IMR-90 (cell line): ENCODE measurements around the gene CTSS. TPM values are rescaled to one million over a fixed set of nuclear protein-coding genes. Genes with fewer than 3 reads are reported as not detected.

ENCODE experiments used
- ATAC-seq: fragments of 200-7000 bp; cut with Tn5 transposase; 2 replicates; pipeline ENCODE4 v1.9.1; 2020; ENCODE audit warnings: low read depth, mild to moderate bottlenecking, moderate library complexity
- BruUV-seq: library from RNA; stranded (reverse); fragments of 400-500 nt; replicated peaks from 2 replicates; lab custom pipeline; 2021; lab: Mats Ljungman, UMichigan
- CTCF ChIA-PET: fragments of 300-600 bp; formaldehyde crosslinking; extraction: SDS; loops from one replicate; lab custom pipeline; 2021; ENCODE audit warnings: antibody characterized with exemption; lab: Yijun Ruan, JAX
- POLR2A ChIA-PET: fragments of 300-600 bp; sonication (Branson Sonifier 250); formaldehyde crosslinking; loops from one replicate; lab custom pipeline; 2022; ENCODE audit warnings: antibody characterized with exemption; ENCODE audit not compliant: unreplicated experiment; lab: Charles Lee
- DNase-seq: peaks from one replicate; pipeline ENCODE4 v3.0.0; 2013
- H2AFZ ChIP-seq: replicated peaks from 2 replicates; pipeline ENCODE3; 2013; ENCODE audit warnings: low read length, mild to moderate bottlenecking; ENCODE audit not compliant: poor library complexity
- H2AK5ac ChIP-seq: 2 replicates; pipeline ENCODE4 v1.6.1; 2013; ENCODE audit warnings: low read depth, low read length, inconsistent platforms
- H2AK9ac ChIP-seq: replicated peaks from 2 replicates; pipeline ENCODE3; 2013; ENCODE audit warnings: mild to moderate bottlenecking, low read depth, low read length, moderate library complexity; ENCODE audit not compliant: poor library complexity
- H2BK120ac ChIP-seq: 2 replicates; pipeline ENCODE4 v1.6.1; 2013; ENCODE audit warnings: low read depth, low read length, inconsistent platforms
- H2BK15ac ChIP-seq: 3 replicates; pipeline ENCODE4 v1.6.1; 2013; ENCODE audit warnings: low read depth, low read length, inconsistent platforms
- H2BK20ac ChIP-seq: 2 replicates; pipeline ENCODE4 v1.6.1; 2013; ENCODE audit warnings: low read depth, mild to moderate bottlenecking, inconsistent platforms, low read length, moderate library complexity
- H2BK5ac ChIP-seq: 2 replicates; pipeline ENCODE4 v1.6.1; 2013; ENCODE audit warnings: mild to moderate bottlenecking, low read depth, low read length, inconsistent platforms; ENCODE audit not compliant: poor library complexity, severe bottlenecking
- H3K14ac ChIP-seq: replicated peaks from 2 replicates; pipeline ENCODE4 v1.6.1; 2013; ENCODE audit warnings: low read depth, low read length, inconsistent platforms
- H3K18ac ChIP-seq: 2 replicates; pipeline ENCODE4 v1.6.1; 2013; ENCODE audit warnings: low read depth, low read length, control low read depth
- H3K23ac ChIP-seq: 2 replicates; pipeline ENCODE4 v1.6.1; 2013; ENCODE audit warnings: low read depth, low read length, inconsistent platforms
- H3K27ac ChIP-seq: 2 replicates; pipeline ENCODE4 v1.5.1; 2013; ENCODE audit warnings: mild to moderate bottlenecking, control low read depth, low read length; ENCODE audit not compliant: insufficient read depth
- H3K27me3 ChIP-seq: 2 replicates; pipeline ENCODE4 v1.6.1; 2013; ENCODE audit warnings: low read length; ENCODE audit not compliant: control insufficient read depth, insufficient read depth
- H3K36me3 ChIP-seq: 2 replicates; pipeline ENCODE4 v1.6.1; 2013; ENCODE audit warnings: low read length, mixed read lengths; ENCODE audit not compliant: control insufficient read depth, insufficient read depth
- H3K4ac ChIP-seq: 2 replicates; pipeline ENCODE4 v1.6.1; 2013; ENCODE audit warnings: low read depth, low read length, inconsistent platforms
- H3K4me1 ChIP-seq: 2 replicates; pipeline ENCODE4 v1.6.1; 2013; ENCODE audit warnings: low read length, mixed read lengths; ENCODE audit not compliant: control insufficient read depth, insufficient read depth
- H3K4me2 ChIP-seq: 2 replicates; pipeline ENCODE4 v1.6.1; 2013; ENCODE audit warnings: low read depth, mild to moderate bottlenecking, control low read depth, low read length, moderate library complexity
- H3K4me3 ChIP-seq: 2 replicates; pipeline ENCODE4 v1.5.1; 2013; ENCODE audit warnings: low read depth, mild to moderate bottlenecking, control low read depth, low read length, moderate library complexity; ENCODE audit not compliant: insufficient read depth
- H3K56ac ChIP-seq: 2 replicates; pipeline ENCODE4 v1.6.1; 2013; ENCODE audit warnings: low read length, inconsistent platforms; ENCODE audit not compliant: insufficient read depth; ENCODE audit errors: extremely low read depth
- H3K79me1 ChIP-seq, 2 experiments: 2 replicates each; pipeline ENCODE4 v1.6.1; 2013; ENCODE audit warnings: low read length in 2 of 2, inconsistent platforms in 1 of 2, low read depth in 1 of 2
- H3K9ac ChIP-seq: 2 replicates; pipeline ENCODE4 v1.6.1; 2013; ENCODE audit warnings: low read depth, low read length, control low read depth
- H3K9me1 ChIP-seq: 2 replicates; pipeline ENCODE4 v1.6.1; 2013; ENCODE audit warnings: low read length, inconsistent platforms; ENCODE audit not compliant: insufficient read depth
- H3K9me3 ChIP-seq: 2 replicates; pipeline ENCODE4 v1.6.1; 2013; ENCODE audit warnings: low read length; ENCODE audit not compliant: control insufficient read depth, insufficient read depth
- H4K20me1 ChIP-seq: 2 replicates; pipeline ENCODE4 v1.6.1; 2013; ENCODE audit warnings: low read length, inconsistent platforms; ENCODE audit not compliant: insufficient read depth
- H4K5ac ChIP-seq: 2 replicates; pipeline ENCODE4 v1.6.1; 2013; ENCODE audit warnings: mild to moderate bottlenecking, low read depth, low read length, control low read depth
- H4K8ac ChIP-seq, 2 experiments: 2 replicates each; pipeline ENCODE4 v1.6.1; 2013; ENCODE audit warnings: low read depth in 2 of 2, low read length in 2 of 2, control low read depth in 1 of 2, inconsistent platforms in 1 of 2
- H4K91ac ChIP-seq: 2 replicates; pipeline ENCODE4 v1.6.1; 2013; ENCODE audit warnings: low read depth, low read length, inconsistent platforms; ENCODE audit not compliant: insufficient read depth
- CEBPB ChIP-seq: IDR thresholded peaks from 2 replicates; pipeline ENCODE4 v1.6.1; 2012; ENCODE audit warnings: low read depth, low read length, improper control_type of control experiment
- CHD1 ChIP-seq: IDR thresholded peaks from 2 replicates; pipeline ENCODE4 v1.6.1; 2012; ENCODE audit warnings: low read depth, low read length, improper control_type of control experiment
- CTCF ChIP-seq: conservative IDR thresholded peaks from 2 replicates; pipeline ENCODE4 v1.5.1; 2012; ENCODE audit warnings: mild to moderate bottlenecking, low read depth, low read length, improper control_type of control experiment
- FOS ChIP-seq: fragments of 150-350 bp; IDR thresholded peaks from 2 replicates; pipeline ENCODE4 v1.6.1; 2016; ENCODE audit warnings: low read depth, low read length
- MAFK ChIP-seq: IDR thresholded peaks from 2 replicates; pipeline ENCODE4 v1.6.1; 2012; ENCODE audit warnings: low read depth, low read length, improper control_type of control experiment
- MAZ ChIP-seq: IDR thresholded peaks from 2 replicates; pipeline ENCODE4 v1.6.1; 2012; ENCODE audit warnings: low read depth, mild to moderate bottlenecking, low read length, improper control_type of control experiment, moderate library complexity, borderline replicate concordance
- POLR2A ChIP-seq: IDR thresholded peaks from 2 replicates; pipeline ENCODE4 v1.6.1; 2012; ENCODE audit warnings: mild to moderate bottlenecking, low read depth, low read length
- RAD21 ChIP-seq: IDR thresholded peaks from 2 replicates; pipeline ENCODE4 v1.6.1; 2012; ENCODE audit warnings: low read length, improper control_type of control experiment
- RCOR1 ChIP-seq: IDR thresholded peaks from 2 replicates; pipeline ENCODE4 v1.6.1; 2012; ENCODE audit warnings: mild to moderate bottlenecking, low read length, improper control_type of control experiment; ENCODE audit not compliant: insufficient replicate concordance
- RFX5 ChIP-seq: IDR thresholded peaks from 2 replicates; pipeline ENCODE4 v1.8.0; 2012; ENCODE audit warnings: low read depth, mild to moderate bottlenecking, low read length, moderate library complexity
- USF2 ChIP-seq: fragments of 150-350 bp; IDR thresholded peaks from 2 replicates; pipeline ENCODE4 v1.6.1; 2017; ENCODE audit warnings: mild to moderate bottlenecking, antibody characterized with exemption, low read length, low read depth
- WGBS, 2 experiments: methylation state at CpG; one replicate each; pipeline versions ENCODE4 v1.1.5 to v1.1.7; 2013; ENCODE audit warnings: missing lambda C conversion rate in 2 of 2; ENCODE audit not compliant: insufficient read length in 1 of 2; ENCODE audit errors: extremely low coverage in 2 of 2; 5-methylcytosine and 5-hydroxymethylcytosine counted together
- dilution Hi-C: fragments of 300-500 bp; cut with HindIII; formaldehyde crosslinking; loops from one replicate; pipeline ENCODE4 v1.14.3; 2018; ENCODE audit warnings: low sequenced_read_pairs; ENCODE audit not compliant: unreplicated experiment
- in situ Hi-C: fragments of 300-500 bp; cut with MboI; formaldehyde crosslinking; loops from 3 replicates; pipeline ENCODE4 v1.14.3; 2019; ENCODE audit warnings: low sequenced_read_pairs, inconsistent platforms, mixed read lengths
- intact Hi-C: fragments of 100-400 bp; cut with micrococcal nuclease; formaldehyde crosslinking; loops from 2 replicates; pipeline ENCODE4 v1.10.0; 2022
- polyA plus RNA-seq, 3 experiments: library from polyadenylated mRNA; depleted of rRNA; stranded (reverse); fragments of >200 nt; gene quantifications; 2 replicates each; pipeline ENCODE4 v1.2.3, GENCODE V29; 2012; ENCODE audit warnings: low replicate concordance in 1 of 3
- total RNA-seq: library from RNA; depleted of rRNA; stranded (reverse); fragments of >200 nt; gene quantifications from 2 replicates; pipeline ENCODE4 v1.2.3, GENCODE V29; 2012

CTSS gene
- total and polyA plus RNA-seq, 2 of the 4 experiments (the other 2 are of a cell fraction), result 0.18 to 0.48 TPM

- Histone ChIP-seq H3K9ac (no peak overlapping the region), H2BK20ac (no peak overlapping the region), H2AK9ac (no peak overlapping the region), H3K79me1 (no peaks in the 10 kb centered on the region), H3K27ac (no peak overlapping the region), H3K4ac (no peak overlapping the region), H3K56ac (no peak overlapping the region), H4K91ac (no peak overlapping the region), H2BK5ac (no peak overlapping the region), H3K36me3 (no peaks in the 10 kb centered on the region), H2AK5ac (no peak overlapping the region), H3K4me2 (no peak overlapping the region), H4K5ac (no peak overlapping the region), H2BK120ac (no peak overlapping the region), H3K4me1 (no peaks in the 10 kb centered on the region), H4K20me1 (no peaks in the 10 kb centered on the region), H2AFZ (no peak overlapping the region), H3K9me3 (no peaks in the 10 kb centered on the region), H3K14ac (no peak overlapping the region), H3K23ac (no peak overlapping the region), H3K4me3 (no peak overlapping the region), H2BK15ac (no peak overlapping the region), H3K27me3 (no peaks in the 10 kb centered on the region), H4K8ac (no peak overlapping the region), H3K18ac (no peak overlapping the region), H3K9me1 (no peaks in the 10 kb centered on the region)
- ChIA-PET CTCF (no interaction called here), POLR2A (no interaction called here)
- dilution Hi-C loops (no loop called here), intact Hi-C loops (no loop called here), in situ Hi-C loops (no loop called here)
- DNase-seq, result no peak
- TF ChIP-seq CEBPB (no peak), POLR2A (no peak), FOS (no peak), RAD21 (no peak), MAZ (no peak), CHD1 (no peak), RCOR1 (no peak), USF2 (no peak), CTCF (no peak), MAFK (no peak), RFX5 (no peak)
- no peak for ATAC-seq
- WGBS, 2 experiments, result no CpG with 5 or more reads among the region's 2 CpGs
- BruUV-seq, result no TSS peak
Observed at GRCh38 chr1:150753416-150753815, 12.2 kb downstream of the CTSS start.
